Activated CD4-positive, alpha-beta T cell treated with anti-CD3 and anti-CD28 coated beads for 48 hours (primary cell): ENCODE measurements around the gene TRRAP.

Experiments used
- DNase-seq: peaks from one replicate; pipeline ENCODE4 v3.0.0-alpha.2; 2020

The TRRAP gene

GRCh38 chr7:98956469-98956868 is 78.1 kb downstream of the TRRAP start:
- DNase-seq, result no peak

- DNase-seq, result no peak
Observed at GRCh38 chr7:98956937-98957336, 78.6 kb downstream of the TRRAP start.

GRCh38 chr7:98957766-98958165 is 79.4 kb downstream of the TRRAP start:
- no peak for DNase-seq

- no peak for DNase-seq
Observed at GRCh38 chr7:98958968-98959367, 80.6 kb downstream of the TRRAP start.

- no peak for DNase-seq
Observed at GRCh38 chr7:98963305-98963704, 85.0 kb downstream of the TRRAP start.

- no peak for DNase-seq
Observed at GRCh38 chr7:98964596-98964995, 86.3 kb downstream of the TRRAP start.

GRCh38 chr7:98968621-98969020 is 90.3 kb downstream of the TRRAP start:
- no peak for DNase-seq

- DNase-seq, result no peak
Observed at GRCh38 chr7:98969386-98969785, 91.1 kb downstream of the TRRAP start.

GRCh38 chr7:98970016-98970615 is 91.8 kb downstream of the TRRAP start:
- DNase-seq, result no peak

GRCh38 chr7:98970805-98971204 is 92.5 kb downstream of the TRRAP start:
- DNase-seq, result no peak

- no peak for DNase-seq
Observed at GRCh38 chr7:98974205-98974604, 95.9 kb downstream of the TRRAP start.

- no peak for DNase-seq
Observed at GRCh38 chr7:98974906-98975816, 96.8 kb downstream of the TRRAP start.

GRCh38 chr7:98976396-98977185 is 98.3 kb downstream of the TRRAP start:
- DNase-seq, result no peak

- DNase-seq, result no peak
Observed at GRCh38 chr7:98978672-98979071, 100.3 kb downstream of the TRRAP start.

GRCh38 chr7:98981701-98982100 is 103.4 kb downstream of the TRRAP start:
- no peak for DNase-seq

GRCh38 chr7:98982686-98983085 is 104.4 kb downstream of the TRRAP start:
- no peak for DNase-seq

GRCh38 chr7:98984126-98984525 is 105.8 kb downstream of the TRRAP start:
- DNase-seq, result no peak

- no peak for DNase-seq
Observed at GRCh38 chr7:98985406-98985805, 107.1 kb downstream of the TRRAP start.

- DNase-seq, result no peak
Observed at GRCh38 chr7:98985945-98986344, 107.6 kb downstream of the TRRAP start.

GRCh38 chr7:98988641-98989040 is 110.3 kb downstream of the TRRAP start:
- no peak for DNase-seq

- DNase-seq, result no peak
Observed at GRCh38 chr7:98990356-98990755, 112.0 kb downstream of the TRRAP start.

GRCh38 chr7:98991141-98991540 is 112.8 kb downstream of the TRRAP start:
- DNase-seq, result no peak

- DNase-seq, result no peak
Observed at GRCh38 chr7:98992076-98992475, 113.7 kb downstream of the TRRAP start.
